Measurements from ENCODE around the gene ZNF292.
"Not testable (repeated sequence)": the region's sequence is repeated elsewhere in the genome, so short reads cannot be mapped to it uniquely, and the experiment has no call there.

GRCh38 chr6:87139927-87140326 is 15.4 kb upstream of the ZNF292 start:
- TF ChIP-seq POLR2A, CTCF (IDR thresholded peaks at IDR 0.05): not testable (repeated sequence)
